Lower leg skin (tissue), 4 donors: Measurements from ENCODE around the gene FGF6. TPM values are rescaled to one million over a fixed set of nuclear protein-coding genes. Genes with fewer than 3 reads are reported as not detected.

Experiments
- DNase-seq, 2 donors: peaks; one replicate each; pipeline ENCODE4 v3.0.0-alpha.2; 2019; ENCODE audit warnings: low spot score in 2 of 2
- H3K4me3 ChIP-seq: fragments of 200-600 bp; sonication (generic); 2 replicates; pipeline ENCODE4 v1.5.1; 2017; ENCODE audit warnings: mild to moderate bottlenecking, low read depth; ENCODE audit not compliant: poor library complexity, severe bottlenecking
- CTCF ChIP-seq, 3 donors: fragments of 450-650 bp; IDR thresholded peaks; one replicate each; pipeline ENCODE4 v1.5.1; 2016; ENCODE audit warnings: antibody characterized with exemption in 3 of 3, mild to moderate bottlenecking in 3 of 3, moderate library complexity in 2 of 3
- POLR2A ChIP-seq, 2 donors: fragments of 450-650 bp; IDR thresholded peaks; one replicate each; pipeline ENCODE4 v1.6.1; 2016 to 2017; ENCODE audit warnings: antibody characterized with exemption in 2 of 2, mild to moderate bottlenecking in 1 of 2, moderate library complexity in 1 of 2
- WGBS, 2 donors: methylation state at CpG; one replicate each; pipeline ENCODE4 v1.1.5; 2018; 5-methylcytosine and 5-hydroxymethylcytosine counted together
- intact Hi-C: fragments of 100-400 bp; cut with DNase I; formaldehyde crosslinking; loops from one replicate; pipeline ENCODE4 v1.15.0; 2023; ENCODE audit warnings: low total_unique reads
- total RNA-seq, 4 donors: library from RNA; depleted of rRNA; stranded (reverse); fragments of >200 nt; gene quantifications; one replicate each; pipeline ENCODE4 v1.1.0, GENCODE V29; 2016

The FGF6 gene
- total RNA-seq, 4 donors from 2014 or later: not detected

GRCh38 chr12:4433745-4434058, 11.9 kb downstream of the FGF6 start:
- no peak overlapping the region for H3K4me3 ChIP-seq
- no peak for DNase-seq
- intact Hi-C loops: no loop called here
- TF ChIP-seq POLR2A (IDR thresholded peaks at IDR 0.05) (no peak), CTCF (IDR thresholded peaks at IDR 0.05) (no peak)
- WGBS, 2 donors: 59 to 66% methylated on average over 4 of the region's 4 CpGs

- no peak overlapping the region for H3K4me3 ChIP-seq
- WGBS, 2 donors: 72 to 73% methylated on average over 9 of the region's 9 CpGs
- intact Hi-C loops: no loop called here
- DNase-seq: peak in 1 of 2 donors; percentile 68
- TF ChIP-seq CTCF (IDR thresholded peaks at IDR 0.05) (no peak), POLR2A (IDR thresholded peaks at IDR 0.05) (no peak)
Observed at GRCh38 chr12:4432878-4433744, 12.5 kb downstream of the FGF6 start.

GRCh38 chr12:4431866-4432265, 13.7 kb downstream of the FGF6 start:
- intact Hi-C loops: no loop called here
- DNase-seq: peak in 1 of 2 donors; percentile 66
- H3K4me3 ChIP-seq: no peak overlapping the region
- 80 to 83% methylated on average over 7 of the region's 7 CpGs for WGBS, 2 donors
- TF ChIP-seq POLR2A (IDR thresholded peaks at IDR 0.05): no peak

GRCh38 chr12:4431436-4431835, 14.2 kb downstream of the FGF6 start:
- intact Hi-C loops: no loop called here
- 84 to 91% methylated on average over 4 of the region's 4 CpGs for WGBS, 2 donors
- no peak for TF ChIP-seq CTCF (IDR thresholded peaks at IDR 0.05)
- DNase-seq: no peak
- no peak overlapping the region for H3K4me3 ChIP-seq

- H3K4me3 ChIP-seq: no peak overlapping the region
- intact Hi-C loops: no loop called here
- DNase-seq: peak in 1 of 2 donors; percentile 21
- TF ChIP-seq CTCF (IDR thresholded peaks at IDR 0.05) (no peak), POLR2A (IDR thresholded peaks at IDR 0.05) (no peak)
- 36 to 48% methylated on average over 6 of the region's 6 CpGs for WGBS, 2 donors
Observed at GRCh38 chr12:4424422-4424821, 21.2 kb downstream of the FGF6 start.

GRCh38 chr12:4423528-4424195, 22.0 kb downstream of the FGF6 start:
- intact Hi-C loops: no loop called here
- DNase-seq: peak in 1 of 2 donors; percentile 50
- no peak overlapping the region for H3K4me3 ChIP-seq
- TF ChIP-seq CTCF (IDR thresholded peaks at IDR 0.05) (no peak), POLR2A (IDR thresholded peaks at IDR 0.05) (no peak)
- WGBS, 2 donors: 91 to 92% methylated on average over 10 to 11 of the region's 11 CpGs
